Hindlimb muscle (tissue), 1 donor: ENCODE data around the gene PCAT6. TPM values are rescaled to one million over a fixed set of nuclear protein-coding genes. Genes with fewer than 3 reads are reported as not detected.
"Not testable (repeated sequence)": the region's sequence is repeated elsewhere in the genome, so short reads cannot be mapped to it uniquely, and the experiment has no call there.

Experiments used
- DNase-seq: peaks from one replicate; pipeline ENCODE4 v3.0.0-alpha.2; 2013
- polyA plus RNA-seq: library from polyadenylated mRNA; unstranded; fragments of 120-200 nt; gene quantifications from one replicate; pipeline ENCODE4 v1.2.1, GENCODE V29; 2013; ENCODE audit not compliant: insufficient read length

Gene PCAT6
- polyA plus RNA-seq, 1 donor: 2.7 TPM

DNA sequence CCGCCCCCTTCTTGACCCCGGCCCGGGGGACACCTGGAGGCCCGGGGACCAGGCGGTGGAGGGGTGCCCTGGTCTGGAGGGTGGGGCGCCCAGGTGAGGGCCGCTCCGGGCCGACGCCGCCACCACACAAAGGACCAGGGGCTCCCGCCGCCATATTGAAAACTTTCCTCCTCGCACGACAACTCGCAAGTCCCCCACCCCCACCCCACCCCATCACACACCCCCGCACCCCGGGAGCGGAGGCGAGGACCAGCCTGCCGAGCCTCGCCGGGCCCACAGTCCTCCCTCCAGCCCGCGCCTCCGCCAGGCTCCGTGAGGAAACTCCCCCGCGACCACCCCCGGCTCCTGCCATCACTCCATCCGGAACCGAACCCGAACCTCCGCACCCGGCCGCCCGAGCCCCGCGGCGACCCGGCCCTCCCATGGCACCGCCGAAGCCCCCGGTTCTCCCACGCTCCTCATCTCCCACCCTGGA is 3.3 kb upstream of the PCAT6 start:
- peak; percentile 35 for DNase-seq

- peak; percentile 90 for DNase-seq
Measured at GRCh38 chr1:202807926-202808757, 2.6 kb upstream of the PCAT6 start, which contains the start of gene KDM5B. Gene KDM5B (minus strand): TSS chr1:202808421. CDS start chr1:202808305, 116 bp downstream.

DNA sequence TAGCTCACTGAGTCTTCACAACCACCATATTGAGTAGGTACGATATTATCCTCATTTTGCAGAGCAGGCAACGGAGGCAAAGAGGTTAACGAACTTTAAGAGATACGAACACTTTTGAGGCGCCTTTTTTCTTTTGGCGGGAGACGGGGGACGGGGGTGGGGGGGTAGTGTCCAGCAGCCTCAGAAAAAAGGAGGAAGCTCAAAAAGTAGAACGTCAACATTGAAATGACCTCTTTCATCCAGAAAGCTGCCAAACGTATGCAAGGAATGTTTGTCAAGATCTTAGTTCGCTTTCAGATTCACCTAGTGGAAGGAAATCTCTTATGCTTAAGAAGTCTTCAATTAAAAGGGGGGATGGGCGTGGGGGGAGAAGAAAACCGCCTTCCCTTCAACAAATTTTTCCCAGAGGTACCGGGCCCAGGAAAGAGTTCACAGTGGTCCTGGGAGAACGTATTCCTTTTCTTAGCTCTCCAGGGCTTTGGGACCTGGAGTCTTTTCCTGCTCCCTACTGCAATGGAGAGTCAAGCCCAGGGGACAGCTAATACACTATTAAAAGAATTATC is 1.1 kb upstream of the PCAT6 start:
- DNase-seq: no peak

- no peak for DNase-seq
Measured at GRCh38 chr1:202810193-202810614, 550 bp upstream of the PCAT6 start.

DNA sequence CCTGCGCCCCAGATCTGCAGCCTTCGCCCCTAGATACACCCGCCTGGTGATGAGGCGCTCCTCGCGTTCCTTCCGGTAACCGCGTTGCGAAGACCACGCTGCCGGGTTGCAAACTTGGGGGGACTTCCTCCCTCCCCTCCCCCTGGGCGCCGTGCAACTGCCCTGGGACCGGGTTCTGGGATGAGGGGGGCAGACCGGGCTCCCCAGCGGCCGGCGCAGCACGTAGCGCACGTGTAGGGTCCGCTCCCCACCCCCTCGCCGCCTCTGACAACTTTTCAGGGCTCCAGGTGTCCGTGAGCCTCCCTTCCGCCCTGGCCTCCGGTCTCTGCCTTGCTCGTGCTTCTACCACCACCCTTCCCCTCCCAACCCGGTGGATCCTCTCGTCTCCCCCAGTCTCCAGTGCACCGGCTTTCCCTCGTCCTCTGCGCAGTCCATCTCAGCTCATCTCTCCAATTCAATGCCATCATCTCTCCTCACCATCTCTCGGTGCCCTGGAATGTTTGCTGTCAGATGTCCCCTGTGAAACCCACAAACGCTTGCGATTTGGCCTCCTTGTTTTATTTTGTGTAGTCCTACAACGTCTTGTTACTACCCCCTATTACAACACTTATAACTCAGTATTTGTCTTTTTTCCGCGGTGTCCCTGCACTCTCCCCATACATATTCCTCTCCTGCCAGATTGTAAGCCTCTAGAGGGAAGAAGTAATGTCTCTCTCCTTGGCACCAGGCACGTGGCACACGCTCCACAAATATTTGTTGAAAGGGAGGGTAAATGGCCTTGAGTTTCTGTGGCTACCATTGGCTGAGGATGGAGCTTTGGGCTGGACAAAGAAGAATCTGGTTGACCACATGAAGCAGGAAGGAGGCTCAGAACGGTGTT is 782 bp downstream of the PCAT6 start:
- peak; percentile 39 for DNase-seq

DNA sequence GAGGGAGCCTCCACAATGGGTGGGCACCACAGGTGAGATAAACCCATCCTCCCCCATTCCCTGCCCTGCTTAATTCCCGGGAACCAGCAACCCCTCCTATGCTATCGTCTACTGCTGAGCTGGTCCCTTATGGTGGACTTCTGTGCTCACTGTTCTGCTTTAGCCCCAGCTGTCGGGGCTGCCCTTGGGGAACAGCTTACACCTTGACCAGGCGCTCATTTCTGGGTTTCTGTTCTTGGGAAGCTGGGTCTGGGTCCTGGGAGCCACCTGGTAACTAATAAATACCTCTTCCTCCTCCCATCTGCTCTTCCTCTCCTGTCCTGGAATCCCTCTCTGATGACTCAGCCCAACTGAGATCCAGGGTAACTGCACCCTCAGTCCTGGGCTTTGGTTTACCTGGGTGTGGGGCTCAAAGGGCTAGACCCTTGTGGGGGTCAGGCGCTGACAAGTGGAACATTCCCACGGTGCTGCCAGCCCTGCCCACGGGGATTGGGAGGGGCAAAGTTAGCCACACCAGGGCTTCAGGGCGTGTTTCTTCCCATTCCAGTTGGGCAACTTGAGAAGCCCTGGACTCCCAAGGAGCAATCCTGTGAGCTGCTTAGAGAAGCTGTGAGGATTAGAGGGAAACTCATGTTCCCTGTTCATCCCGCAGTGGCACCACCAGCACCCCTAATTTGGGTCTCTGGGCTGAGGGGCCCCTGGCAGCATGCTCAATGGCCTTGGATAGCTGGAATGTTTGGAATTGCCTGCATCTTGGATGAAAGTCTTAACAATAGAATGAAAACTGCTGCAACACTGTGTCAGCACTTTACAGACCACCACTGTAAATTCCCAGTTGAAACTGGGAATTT is 1.6 kb downstream of the PCAT6 start:
- DNase-seq: no peak

GRCh38 chr1:202815120-202815519 is 4.4 kb downstream of the PCAT6 start:
- DNase-seq: no peak

- no peak for DNase-seq
Measured at GRCh38 chr1:202818819-202819218, 8.1 kb downstream of the PCAT6 start.

- no peak for DNase-seq
Measured at GRCh38 chr1:202821467-202821866, 10.7 kb downstream of the PCAT6 start.

DNA sequence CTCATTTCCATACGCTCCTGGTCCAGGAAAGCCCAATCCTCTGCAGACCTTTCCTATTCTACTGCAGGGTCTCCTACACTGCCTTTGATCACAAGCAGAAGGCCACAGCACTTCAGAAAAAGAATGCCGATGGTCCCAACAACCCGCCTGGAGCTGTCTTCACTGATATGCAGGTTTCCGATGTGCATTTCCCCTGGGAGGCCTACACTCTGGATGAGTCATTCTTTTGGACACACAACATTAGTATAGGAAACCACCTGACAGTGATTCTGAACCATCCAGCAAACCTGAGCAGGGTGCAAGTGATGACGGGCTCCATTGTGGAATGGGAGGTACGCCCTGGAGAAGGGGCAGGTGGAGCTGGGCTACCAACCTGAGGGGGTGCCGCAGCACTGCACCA is 15.0 kb downstream of the PCAT6 start:
- no peak for DNase-seq

GRCh38 chr1:202829223-202829622 is 18.5 kb downstream of the PCAT6 start:
- DNase-seq: not testable (repeated sequence)

DNA sequence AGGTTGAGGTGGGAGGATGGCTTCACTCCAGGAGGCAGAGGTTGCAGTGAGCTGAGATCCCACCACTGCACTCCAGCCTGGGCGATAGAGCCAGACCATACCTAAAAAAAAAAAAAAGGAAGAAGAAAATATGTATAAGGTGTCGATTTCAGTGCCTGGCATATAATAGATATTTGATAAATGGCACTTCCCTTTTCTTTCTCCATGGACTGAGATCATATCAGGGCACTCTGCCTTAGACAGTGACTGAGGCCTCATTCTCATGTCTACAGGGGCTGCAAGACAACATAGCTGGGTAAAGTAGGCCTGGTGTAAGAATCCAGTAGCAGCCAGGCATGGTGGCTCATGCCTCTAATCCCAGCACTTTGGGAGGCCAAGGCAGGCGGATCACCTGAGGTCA is 21.2 kb downstream of the PCAT6 start:
- DNase-seq: no peak

DNA sequence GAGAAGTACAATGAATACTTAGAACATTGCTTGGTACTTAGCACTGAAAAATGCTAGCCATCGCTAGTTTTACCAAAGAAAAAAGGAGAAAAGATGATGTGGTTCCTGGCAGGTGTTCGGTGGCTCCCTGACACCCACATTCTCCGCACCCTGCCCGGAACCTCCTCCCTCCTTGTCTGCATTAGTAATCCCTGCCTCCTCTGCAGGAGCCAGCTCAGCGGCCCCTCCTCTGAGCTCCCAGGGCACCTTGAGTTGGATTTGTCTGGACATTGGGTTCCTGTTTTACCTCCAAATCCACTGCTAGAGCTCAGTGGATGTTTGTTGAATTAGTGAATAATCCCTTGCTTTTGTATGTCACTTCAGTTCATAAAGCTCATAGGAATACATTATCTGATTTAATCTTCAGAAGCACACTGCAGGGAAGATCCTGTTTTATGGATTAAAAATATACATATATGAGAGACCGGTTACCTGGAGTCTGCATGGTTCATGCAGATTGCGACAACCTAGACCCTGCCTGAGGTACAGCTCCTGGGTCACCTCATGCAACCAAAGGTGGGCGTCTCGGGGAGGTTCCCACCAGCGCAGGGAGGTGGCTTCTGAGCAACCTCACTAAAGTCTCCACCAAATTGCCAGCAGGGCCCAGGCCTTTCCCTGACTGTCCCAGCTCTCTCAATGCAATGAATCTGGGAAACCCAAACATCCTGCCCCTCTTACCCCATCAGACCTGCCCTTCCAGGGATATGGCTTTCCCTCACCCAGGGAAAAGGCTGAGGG is 24.2 kb downstream of the PCAT6 start:
- DNase-seq: no peak

- no peak for DNase-seq
Measured at GRCh38 chr1:202835548-202836072, 24.9 kb downstream of the PCAT6 start.

DNA sequence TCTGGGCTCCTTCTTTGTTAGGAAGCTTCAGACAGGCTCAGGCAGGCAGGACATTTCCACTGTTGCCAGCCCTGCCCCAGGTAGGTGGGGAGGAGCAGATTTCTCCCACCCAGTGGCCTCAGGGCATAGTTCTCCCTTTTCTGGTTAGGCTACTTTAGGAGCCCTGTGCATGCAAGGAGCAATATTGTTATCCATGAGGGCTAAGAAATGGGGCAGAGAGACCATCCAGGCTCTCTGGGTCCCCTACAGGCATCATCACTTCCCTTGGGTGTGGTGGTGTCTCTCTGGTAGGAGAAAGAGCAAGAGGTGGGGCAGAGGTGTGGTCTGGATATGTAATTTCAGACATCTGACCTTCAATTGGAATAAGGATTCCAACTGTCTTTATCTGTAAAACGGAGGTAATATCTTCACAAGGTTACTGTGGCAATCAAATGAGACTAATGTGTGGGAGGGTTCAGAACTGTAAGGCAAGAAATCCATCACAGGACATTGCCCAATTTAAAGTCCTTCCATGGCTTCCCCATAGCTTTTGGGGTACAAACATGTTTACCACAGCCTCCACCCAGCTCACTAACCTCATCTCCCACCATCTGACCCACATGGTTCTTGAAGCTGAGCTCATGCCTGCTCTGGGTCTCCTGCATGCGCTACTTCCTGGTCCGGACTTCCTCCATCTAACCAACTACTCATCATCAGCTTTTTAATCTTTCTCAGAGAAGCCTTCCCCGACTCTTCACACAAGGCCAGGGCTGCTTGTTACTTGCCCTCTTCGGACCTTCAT is 26.1 kb downstream of the PCAT6 start:
- DNase-seq: no peak

DNA sequence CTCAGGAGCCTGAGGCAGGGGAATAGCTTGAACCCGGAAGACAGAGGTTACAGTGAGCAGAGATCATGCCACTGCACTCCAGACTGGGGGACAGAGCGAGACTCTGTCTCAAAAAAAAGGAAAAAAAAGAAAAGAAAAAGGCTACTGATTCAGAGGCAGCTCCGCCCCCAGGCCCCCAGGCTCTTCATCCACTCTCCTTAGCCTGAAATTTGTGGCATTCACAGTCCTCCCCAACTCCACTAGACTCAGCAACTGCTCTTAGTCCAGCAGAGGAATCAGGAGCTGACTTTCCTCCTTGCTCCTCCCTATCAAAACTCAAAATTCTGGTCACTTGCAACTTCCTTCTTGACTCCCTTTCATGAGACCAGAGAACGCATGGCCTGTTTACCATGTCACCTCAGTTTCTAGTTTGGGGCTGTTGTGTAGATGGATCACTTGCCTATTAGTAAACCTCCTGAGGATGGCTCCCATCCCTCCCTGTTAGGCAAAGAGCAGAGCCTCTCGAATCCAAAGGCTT is 27.1 kb downstream of the PCAT6 start:
- no peak for DNase-seq

- DNase-seq: no peak
Measured at GRCh38 chr1:202843081-202843480, 32.3 kb downstream of the PCAT6 start.

GRCh38 chr1:202844259-202844658 is 33.5 kb downstream of the PCAT6 start:
- no peak for DNase-seq

DNA sequence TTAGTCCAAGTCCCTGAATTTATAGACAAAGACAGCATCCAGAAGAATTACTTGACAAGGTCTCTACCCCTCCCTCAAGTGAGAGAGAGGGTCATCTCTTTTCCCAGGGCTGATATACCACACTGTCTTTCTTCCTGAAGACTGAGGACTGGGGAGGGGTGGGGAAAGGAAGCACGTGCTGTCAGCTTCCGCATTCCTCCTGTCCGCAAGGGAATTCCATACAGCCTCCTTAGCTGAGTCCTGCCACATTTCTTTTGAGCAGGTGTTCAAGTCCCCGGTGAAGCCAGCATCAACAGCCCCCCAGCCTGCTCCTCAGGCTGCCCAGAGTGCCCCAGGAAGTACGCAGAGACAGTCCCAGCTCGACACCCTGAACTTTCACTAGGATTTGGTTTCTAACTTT is 34.2 kb downstream of the PCAT6 start:
- no peak for DNase-seq

GRCh38 chr1:202848191-202848542 is 37.4 kb downstream of the PCAT6 start:
- no peak for DNase-seq
